ENCODE results near the gene TTC33.

- TF ChIP-seq EZH2 (IDR thresholded peaks at IDR 0.05; ENCODE audit: insufficient read depth, poor library complexity, severe bottlenecking) (no peak), EZH2phosphoT487 (IDR thresholded peaks at IDR 0.05; ENCODE audit: insufficient read depth, low read depth) (no peak)
Observed at GRCh38 chr5:40521108-40521785, 234.5 kb downstream of the TTC33 start.

Data from GM23248 (cell line).